ENCODE results near the gene LYAR.

The LYAR gene

GRCh38 chr4:4332529-4332928 is 42.6 kb upstream of the LYAR start:
- no peak overlapping the region for H3K4me3 ChIP-seq (ENCODE audit: control insufficient read depth, low read depth, low read length)
- DNase-seq (ENCODE audit: low read depth), result no peak
- no peak for TF ChIP-seq CTCF (conservative IDR thresholded peaks at IDR 0.05; ENCODE audit: control insufficient read depth, insufficient read depth, low read depth, low read length)

- no peak for TF ChIP-seq CTCF (conservative IDR thresholded peaks at IDR 0.05; ENCODE audit: control insufficient read depth, insufficient read depth, low read depth, low read length)
- no peak overlapping the region for H3K4me3 ChIP-seq (ENCODE audit: control insufficient read depth, low read depth, low read length)
- no peak for DNase-seq (ENCODE audit: low read depth)
These were observed 40.8 kb upstream of the LYAR start for GRCh38 chr4:4330794-4331193.

GRCh38 chr4:4329496-4329895 is 39.5 kb upstream of the LYAR start:
- no peak for TF ChIP-seq CTCF (conservative IDR thresholded peaks at IDR 0.05; ENCODE audit: control insufficient read depth, insufficient read depth, low read depth, low read length)
- no peak for DNase-seq (ENCODE audit: low read depth)
- H3K4me3 ChIP-seq (ENCODE audit: control insufficient read depth, low read depth, low read length), result no peak overlapping the region

- no peak overlapping the region for H3K4me3 ChIP-seq (ENCODE audit: control insufficient read depth, low read depth, low read length)
- TF ChIP-seq CTCF (conservative IDR thresholded peaks at IDR 0.05; ENCODE audit: control insufficient read depth, insufficient read depth, low read depth, low read length), result no peak
- DNase-seq (ENCODE audit: low read depth), result no peak
These were observed 38.9 kb upstream of the LYAR start for GRCh38 chr4:4328840-4329239.

GRCh38 chr4:4328206-4328605 is 38.3 kb upstream of the LYAR start:
- no peak overlapping the region for H3K4me3 ChIP-seq (ENCODE audit: control insufficient read depth, low read depth, low read length)
- DNase-seq (ENCODE audit: low read depth), result no peak
- TF ChIP-seq CTCF (conservative IDR thresholded peaks at IDR 0.05; ENCODE audit: control insufficient read depth, insufficient read depth, low read depth, low read length), result no peak

GRCh38 chr4:4327652-4328121 is 37.7 kb upstream of the LYAR start:
- DNase-seq (ENCODE audit: low read depth), result peak; percentile 18
- TF ChIP-seq CTCF (conservative IDR thresholded peaks at IDR 0.05; ENCODE audit: control insufficient read depth, insufficient read depth, low read depth, low read length), result peak; percentile 34
- H3K4me3 ChIP-seq (ENCODE audit: control insufficient read depth, low read depth, low read length), result no peak overlapping the region

GRCh38 chr4:4326166-4326565 is 36.2 kb upstream of the LYAR start:
- H3K4me3 ChIP-seq (ENCODE audit: control insufficient read depth, low read depth, low read length), result no peak overlapping the region
- no peak for TF ChIP-seq CTCF (conservative IDR thresholded peaks at IDR 0.05; ENCODE audit: control insufficient read depth, insufficient read depth, low read depth, low read length)
- DNase-seq (ENCODE audit: low read depth), result no peak

Data from fibroblast of mammary gland (primary cell).